ENCODE measurements around the gene REEP3. TPM values are rescaled to one million over a fixed set of nuclear protein-coding genes. Genes with fewer than 3 reads are reported as not detected.

The REEP3 gene
- total RNA-seq, 1 experiment from 2014 or later: 135 TPM

GRCh38 chr10:63630085-63630930, 109.1 kb downstream of the REEP3 start:
- CTCF ChIA-PET: interaction anchor here (1.3 kb wide), 1 partner anchor 90 kb away, joined by 8 read pairs; no protein-coding TSS in a partner anchor
- no peaks in the 10 kb centered on the region for H3K36me3 ChIP-seq (ENCODE audit: control insufficient read depth, insufficient read depth, low read length)
- H3K27me3 ChIP-seq (ENCODE audit: control insufficient read depth, insufficient read depth, low read length): no peaks in the 10 kb centered on the region
- POLR2A ChIA-PET: interaction anchor here (0.5 to 1.5 kb wide), 7 partner anchors 30 to 432 kb away, joined by 3 to 5 read pairs (median 3); no protein-coding TSS in a partner anchor
- intact Hi-C loops (cut with micrococcal nuclease; ENCODE audit: unreplicated experiment): loop anchor here (5.0 kb wide), 1 partner anchor 82 kb away; no protein-coding TSS in a partner anchor
- H3K27ac ChIP-seq (ENCODE audit: low read length): peak overlapping the region; percentile 99
- peaks cover 46% of the 10 kb centered on the region for H3K4me1 ChIP-seq (ENCODE audit: control insufficient read depth, insufficient read depth, low read length)
- peak overlapping the region; percentile 72 to 88 for H3K4me3 ChIP-seq (ENCODE audit: low read depth in 2 of 2, low read length in 2 of 2)
- H3K9me3 ChIP-seq (ENCODE audit: control insufficient read depth, insufficient read depth, low read depth, low read length): no peaks in the 10 kb centered on the region
- ATAC-seq (peak; percentile 83), DNase-seq (ENCODE audit: low read depth, low spot score) (peak; percentile 53)
- BruUV-seq (replicated peaks): no TSS peak
- TF ChIP-seq SIN3A (IDR thresholded peaks at IDR 0.05; ENCODE audit: borderline replicate concordance, insufficient read depth, low read depth, low read length) (peak; percentile 33), POLR2AphosphoS5 (IDR thresholded peaks at IDR 0.05; ENCODE audit: low read depth, low read length) (no peak)
- in situ Hi-C loops (cut with HindIII; ENCODE audit: low pct_unique_long_range_greater_than_20kb, low sequenced_read_pairs): no loop called here

DNA sequence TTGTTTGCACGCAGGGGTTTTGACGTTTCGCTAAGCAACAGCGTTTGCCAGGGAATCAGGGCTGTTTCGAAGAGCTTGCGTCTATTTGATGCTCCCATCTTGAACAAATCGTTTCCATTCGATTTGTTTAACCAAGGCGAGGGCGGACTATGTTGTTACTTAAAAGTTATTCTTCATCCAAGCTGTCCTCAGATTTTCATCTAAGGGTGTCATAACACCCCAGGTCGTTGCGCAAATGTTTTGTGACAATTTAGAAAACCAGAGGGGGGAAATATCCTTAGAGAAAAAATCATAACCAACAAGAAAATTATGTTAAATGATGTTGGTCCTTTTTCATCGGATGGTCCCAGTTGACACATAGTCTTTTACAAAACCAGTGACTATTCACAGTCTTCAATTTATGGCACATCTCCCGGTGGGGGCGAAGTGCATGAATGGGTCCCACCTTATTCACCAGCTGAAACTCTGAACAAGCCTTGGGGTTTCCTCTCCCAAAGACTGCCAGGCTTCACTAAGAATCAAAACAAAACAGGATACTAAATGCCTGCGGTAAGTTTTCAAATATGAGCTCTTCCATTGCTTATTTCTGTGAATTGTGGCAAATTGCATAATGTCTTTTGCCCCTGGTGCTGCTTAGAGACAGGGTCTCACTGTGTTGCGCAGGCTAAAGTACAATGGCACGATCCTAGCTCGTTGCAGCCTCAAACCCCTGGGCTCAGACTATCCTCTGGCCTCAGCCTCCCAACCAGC, 109.9 kb downstream of the REEP3 start:
- no peaks in the 10 kb centered on the region for H3K9me3 ChIP-seq (ENCODE audit: control insufficient read depth, insufficient read depth, low read depth, low read length)
- no peaks in the 10 kb centered on the region for H3K27me3 ChIP-seq (ENCODE audit: control insufficient read depth, insufficient read depth, low read length)
- H3K4me1 ChIP-seq (ENCODE audit: control insufficient read depth, insufficient read depth, low read length): peaks cover 44% of the 10 kb centered on the region
- DNase-seq (ENCODE audit: low read depth, low spot score) (no peak), ATAC-seq (no peak)
- no peak for TF ChIP-seq TCF7L2 (IDR thresholded peaks at IDR 0.05; ENCODE audit: low read depth, low read length)
- TF ChIP-seq, protein P1, sequence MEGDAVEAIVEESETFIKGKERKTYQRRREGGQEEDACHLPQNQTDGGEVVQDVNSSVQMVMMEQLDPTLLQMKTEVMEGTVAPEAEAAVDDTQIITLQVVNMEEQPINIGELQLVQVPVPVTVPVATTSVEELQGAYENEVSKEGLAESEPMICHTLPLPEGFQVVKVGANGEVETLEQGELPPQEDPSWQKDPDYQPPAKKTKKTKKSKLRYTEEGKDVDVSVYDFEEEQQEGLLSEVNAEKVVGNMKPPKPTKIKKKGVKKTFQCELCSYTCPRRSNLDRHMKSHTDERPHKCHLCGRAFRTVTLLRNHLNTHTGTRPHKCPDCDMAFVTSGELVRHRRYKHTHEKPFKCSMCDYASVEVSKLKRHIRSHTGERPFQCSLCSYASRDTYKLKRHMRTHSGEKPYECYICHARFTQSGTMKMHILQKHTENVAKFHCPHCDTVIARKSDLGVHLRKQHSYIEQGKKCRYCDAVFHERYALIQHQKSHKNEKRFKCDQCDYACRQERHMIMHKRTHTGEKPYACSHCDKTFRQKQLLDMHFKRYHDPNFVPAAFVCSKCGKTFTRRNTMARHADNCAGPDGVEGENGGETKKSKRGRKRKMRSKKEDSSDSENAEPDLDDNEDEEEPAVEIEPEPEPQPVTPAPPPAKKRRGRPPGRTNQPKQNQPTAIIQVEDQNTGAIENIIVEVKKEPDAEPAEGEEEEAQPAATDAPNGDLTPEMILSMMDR (IDR thresholded peaks at IDR 0.05): no peak
- TF ChIP-seq REST (IDR thresholded peaks at IDR 0.05; ENCODE audit: insufficient read depth in 1 of 2, low read depth in 2 of 2, low read length in 1 of 2): no peak; a peak in 1 of 4 replicates
- TF ChIP-seq POLR2AphosphoS5 (IDR thresholded peaks at IDR 0.05; ENCODE audit: low read depth, low read length): no peak
- no peak for TF ChIP-seq SIN3A (IDR thresholded peaks at IDR 0.05; ENCODE audit: borderline replicate concordance, insufficient read depth, low read depth, low read length)
- H3K4me3 ChIP-seq (ENCODE audit: low read depth in 2 of 2, low read length in 2 of 2): peak overlapping the region; percentile 72 to 88
- intact Hi-C loops (cut with micrococcal nuclease; ENCODE audit: unreplicated experiment) (loop anchor here (5.0 kb wide), 1 partner anchor 81 kb away; no protein-coding TSS in a partner anchor), in situ Hi-C loops (cut with HindIII; ENCODE audit: low pct_unique_long_range_greater_than_20kb, low sequenced_read_pairs) (no loop called here)
- peak overlapping the region; percentile 98 for H3K27ac ChIP-seq (ENCODE audit: low read length)
- TSS peak; percentile 92 for BruUV-seq (replicated peaks)
- ChIA-PET POLR2A (interaction anchor here (0.8 to 1.5 kb wide), 6 partner anchors 29 to 362 kb away, joined by 3 to 5 read pairs (median 4); no protein-coding TSS in a partner anchor), CTCF (interaction anchor here (0.9 to 1.3 kb wide), 2 partner anchors 89 to 464 kb away, joined by 3 to 8 read pairs; no protein-coding TSS in a partner anchor)
- H3K36me3 ChIP-seq (ENCODE audit: control insufficient read depth, insufficient read depth, low read length): no peaks in the 10 kb centered on the region
